NCI-H2171 treated with DMSO at 0.1 percent for 48 hours (cell line): ENCODE data around the gene TAS1R2.
"Not testable (repeated sequence)": the region's sequence is repeated elsewhere in the genome, so short reads cannot be mapped to it uniquely, and the experiment has no call there.

Experiments
- DNase-seq: peaks from one replicate; lab custom pipeline; 2025; lab: John Stamatoyannopoulos, UW

The TAS1R2 gene

GRCh38 chr1:18868801-18869424 is 9.5 kb upstream of the TAS1R2 start:
- no peak for DNase-seq

- DNase-seq: no peak
Measured at GRCh38 chr1:18868354-18868753, 8.9 kb upstream of the TAS1R2 start.

GRCh38 chr1:18866846-18867245 is 7.4 kb upstream of the TAS1R2 start:
- no peak for DNase-seq

- DNase-seq: no peak
Measured at GRCh38 chr1:18866314-18866713, 6.9 kb upstream of the TAS1R2 start.

GRCh38 chr1:18865176-18865575 is 5.7 kb upstream of the TAS1R2 start:
- no peak for DNase-seq

- DNase-seq: no peak
Measured at GRCh38 chr1:18861590-18861989, 2.1 kb upstream of the TAS1R2 start.

GRCh38 chr1:18861082-18861481 is 1.6 kb upstream of the TAS1R2 start:
- no peak for DNase-seq

- no peak for DNase-seq
Measured at GRCh38 chr1:18858070-18858688, 1.3 kb downstream of the TAS1R2 start.

GRCh38 chr1:18856435-18856834 is 3.0 kb downstream of the TAS1R2 start:
- DNase-seq: no peak

GRCh38 chr1:18855573-18855972 is 3.9 kb downstream of the TAS1R2 start:
- DNase-seq: no peak

- no peak for DNase-seq
Measured at GRCh38 chr1:18854331-18855025, 5.0 kb downstream of the TAS1R2 start.

- no peak for DNase-seq
Measured at GRCh38 chr1:18852501-18852900, 7.0 kb downstream of the TAS1R2 start.

- DNase-seq: no peak
Measured at GRCh38 chr1:18849261-18849711, 10.2 kb downstream of the TAS1R2 start.

GRCh38 chr1:18847723-18848122 is 11.7 kb downstream of the TAS1R2 start:
- DNase-seq: not testable (repeated sequence)

- no peak for DNase-seq
Measured at GRCh38 chr1:18840145-18840544, 19.3 kb downstream of the TAS1R2 start.

GRCh38 chr1:18836654-18837053 is 22.8 kb downstream of the TAS1R2 start:
- no peak for DNase-seq

GRCh38 chr1:18832319-18832718 is 27.1 kb downstream of the TAS1R2 start:
- not testable (repeated sequence) for DNase-seq

GRCh38 chr1:18831656-18832055 is 27.8 kb downstream of the TAS1R2 start:
- DNase-seq: no peak

- DNase-seq: no peak
Measured at GRCh38 chr1:18830596-18830995, 28.9 kb downstream of the TAS1R2 start.

- DNase-seq: no peak
Measured at GRCh38 chr1:18829671-18830070, 29.8 kb downstream of the TAS1R2 start.

GRCh38 chr1:18828224-18828623 is 31.2 kb downstream of the TAS1R2 start:
- DNase-seq: no peak

GRCh38 chr1:18823438-18823837 is 36.0 kb downstream of the TAS1R2 start:
- no peak for DNase-seq
